K562 (cell line): Measurements from ENCODE around the gene DHX40. TPM values are rescaled to one million over a fixed set of nuclear protein-coding genes. Genes with fewer than 3 reads are reported as not detected.
A peak's percentile ranks its signal among the peaks of the same experiment; 100 is the strongest.

ENCODE experiments used
- E2F3 ChIP-seq: fragments of 250-450 bp; sonication (Bioruptor Pico); IDR thresholded peaks from 2 replicates; pipeline ENCODE4 v1.4.0; 2020; ENCODE audit warnings: mild to moderate bottlenecking
- NEUROD1 ChIP-seq: fragments of 150-350 bp; IDR thresholded peaks from 2 replicates; pipeline ENCODE4 v1.6.1; 2014; ENCODE audit warnings: borderline replicate concordance, low read length, low read depth; ENCODE audit not compliant: partially characterized antibody
- NR2C2 ChIP-seq, 2 experiments: fragments of 200-800 bp in 1 of 2; sonication (Bioruptor generic) in 1 of 2; sonication (generic) in 1 of 2; formaldehyde crosslinking in 1 of 2; IDR thresholded peaks; 2 replicates each; pipeline versions ENCODE4 v1.6.1 to v1.8.0; 2016 to 2022; ENCODE audit warnings: mild to moderate bottlenecking in 1 of 2, missing compliant biosample characterization in 1 of 2, missing genetic modification characterization in 1 of 2, missing genetic modification reagents in 1 of 2
- ZNF384 ChIP-seq: IDR thresholded peaks from 2 replicates; pipeline ENCODE4 v1.6.1; 2012; ENCODE audit warnings: low read depth, low read length, improper control_type of control experiment
- ZNF431 ChIP-seq: sonication (generic); formaldehyde crosslinking; IDR thresholded peaks from 2 replicates; pipeline ENCODE4 v1.8.0; 2022; ENCODE audit warnings: mild to moderate bottlenecking, missing genetic modification reagents
- polyA plus RNA-seq, 8 experiments: library from polyadenylated mRNA; depleted of rRNA in 4 of 8; stranded (reverse) in 5 of 8; unstranded in 3 of 8; fragments of >200 nt; fragmentation: Nextera tagmentation in 2 of 8; fragmentation: Illumina TruSeq in 1 of 8; extraction: Ambion mirVana in 2 of 8; extraction: Trizol in 1 of 8; gene quantifications; 2 replicates each; pipeline versions ENCODE4 v1.2.1 to v1.2.3, GENCODE V29; 2011 to 2014; ENCODE audit warnings: inconsistent platforms in 1 of 8, missing spikeins in 1 of 8
- total RNA-seq, 7 experiments: library from RNA; depleted of rRNA in 6 of 7; stranded (reverse); fragments of >200 nt in 6 of 7; fragmentation: Illumina TruSeq in 2 of 7; extraction: Trizol in 2 of 7; gene quantifications; 2 replicates each; pipeline versions ENCODE4 v1.2.1 to v1.2.3, GENCODE V29; 2011 to 2021; ENCODE audit warnings: low replicate concordance in 1 of 7
- TF ChIP-seq, protein P1 (sequence below): sonication (generic); formaldehyde crosslinking; IDR thresholded peaks from 2 replicates; pipeline ENCODE4 v1.8.0; 2022; ENCODE audit warnings: mild to moderate bottlenecking, low read depth, missing genetic modification reagents
- TF ChIP-seq, protein P2 (sequence below), 2 experiments: fragments of 450-650 bp; IDR thresholded peaks; 2 replicates each; pipeline ENCODE4 v1.6.1; 2018; ENCODE audit warnings: mild to moderate bottlenecking in 2 of 2, low read depth in 1 of 2; ENCODE audit not compliant: partially characterized antibody in 2 of 2
- TF ChIP-seq, protein P3 (sequence below): IDR thresholded peaks from 2 replicates; pipeline ENCODE4 v1.6.1; 2011; ENCODE audit not compliant: insufficient read length; ENCODE audit errors: extremely low read depth
- TF ChIP-seq, protein P4 (sequence below): fragments of 450-650 bp; IDR thresholded peaks from 2 replicates; pipeline ENCODE4 v1.6.1; 2018; ENCODE audit warnings: mild to moderate bottlenecking, low read depth; ENCODE audit not compliant: partially characterized antibody
- TF ChIP-seq, protein P5 (sequence below): fragments of 450-650 bp; IDR thresholded peaks from 2 replicates; pipeline ENCODE4 v1.7.0; 2016; ENCODE audit warnings: borderline replicate concordance
- TF ChIP-seq, protein P6 (sequence below), 2 experiments: IDR thresholded peaks; 2 replicates each; pipeline ENCODE4 v1.6.1; 2012; ENCODE audit warnings: improper control_type of control experiment in 2 of 2, low read depth in 2 of 2, low read length in 2 of 2, borderline replicate concordance in 1 of 2

Gene DHX40
- total and polyA plus RNA-seq, 9 of the 15 experiments (the other 6 are each of a cell fraction or from before 2014, with no cell fraction given): 7.2 to 38.6 (median 18.7) TPM

DNA sequence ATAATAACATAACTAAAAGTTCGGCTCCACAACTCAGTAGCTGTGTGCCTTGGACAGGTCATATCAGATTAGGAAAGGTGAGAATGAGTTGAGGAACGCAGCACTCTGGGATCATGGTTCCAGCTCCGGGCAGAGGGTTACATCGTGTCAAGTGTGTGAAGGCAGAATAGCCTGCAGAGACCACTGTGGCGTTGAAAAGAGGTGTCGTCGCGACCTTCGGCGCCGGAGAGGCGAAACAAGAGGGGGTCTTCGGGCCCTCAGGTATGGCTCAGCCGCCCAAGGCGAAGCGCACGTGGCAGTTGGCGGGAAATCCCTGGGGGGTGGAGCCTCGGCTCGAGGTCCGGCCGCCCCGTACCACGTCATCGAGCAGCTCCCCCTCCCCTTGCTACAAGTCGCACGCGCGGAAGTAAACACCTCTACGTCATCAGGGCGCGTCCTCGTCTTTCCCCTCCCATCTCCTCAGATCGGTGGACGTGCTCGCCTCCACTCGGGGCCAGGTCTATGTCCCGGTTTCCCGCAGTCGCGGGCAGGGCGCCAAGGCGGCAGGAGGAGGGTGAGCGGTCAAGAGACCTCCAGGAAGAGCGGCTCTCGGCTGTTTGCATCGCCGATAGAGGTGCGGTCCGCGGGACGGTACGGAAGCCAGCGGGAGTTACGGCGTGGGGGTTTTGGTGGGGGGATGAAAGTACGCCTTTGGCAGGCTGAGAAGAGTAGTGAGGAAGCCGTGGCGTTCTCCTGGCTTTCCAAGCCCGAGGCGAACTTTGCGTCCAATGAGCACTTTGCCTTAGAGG, at the start of gene DHX40 (continued):
- TF ChIP-seq NEUROD1 (peak; percentile 46), NR2C2 (CRISPR knock-in tag; IDR thresholded peaks at IDR 0.05) (peak; percentile 91), NR2C2 (tag; IDR thresholded peaks at IDR 0.05) (peak; percentile 64), ZNF431 (CRISPR knock-in tag) (peak; percentile 95), ZNF384 (no peak), E2F3 (CRISPR knock-in tag) (peak; percentile 100)
- TF ChIP-seq, protein P1, sequence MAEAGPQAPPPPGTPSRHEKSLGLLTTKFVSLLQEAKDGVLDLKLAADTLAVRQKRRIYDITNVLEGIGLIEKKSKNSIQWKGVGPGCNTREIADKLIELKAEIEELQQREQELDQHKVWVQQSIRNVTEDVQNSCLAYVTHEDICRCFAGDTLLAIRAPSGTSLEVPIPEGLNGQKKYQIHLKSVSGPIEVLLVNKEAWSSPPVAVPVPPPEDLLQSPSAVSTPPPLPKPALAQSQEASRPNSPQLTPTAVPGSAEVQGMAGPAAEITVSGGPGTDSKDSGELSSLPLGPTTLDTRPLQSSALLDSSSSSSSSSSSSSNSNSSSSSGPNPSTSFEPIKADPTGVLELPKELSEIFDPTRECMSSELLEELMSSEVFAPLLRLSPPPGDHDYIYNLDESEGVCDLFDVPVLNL (CRISPR knock-in tag): peak; percentile 85
- TF ChIP-seq, protein P2, sequence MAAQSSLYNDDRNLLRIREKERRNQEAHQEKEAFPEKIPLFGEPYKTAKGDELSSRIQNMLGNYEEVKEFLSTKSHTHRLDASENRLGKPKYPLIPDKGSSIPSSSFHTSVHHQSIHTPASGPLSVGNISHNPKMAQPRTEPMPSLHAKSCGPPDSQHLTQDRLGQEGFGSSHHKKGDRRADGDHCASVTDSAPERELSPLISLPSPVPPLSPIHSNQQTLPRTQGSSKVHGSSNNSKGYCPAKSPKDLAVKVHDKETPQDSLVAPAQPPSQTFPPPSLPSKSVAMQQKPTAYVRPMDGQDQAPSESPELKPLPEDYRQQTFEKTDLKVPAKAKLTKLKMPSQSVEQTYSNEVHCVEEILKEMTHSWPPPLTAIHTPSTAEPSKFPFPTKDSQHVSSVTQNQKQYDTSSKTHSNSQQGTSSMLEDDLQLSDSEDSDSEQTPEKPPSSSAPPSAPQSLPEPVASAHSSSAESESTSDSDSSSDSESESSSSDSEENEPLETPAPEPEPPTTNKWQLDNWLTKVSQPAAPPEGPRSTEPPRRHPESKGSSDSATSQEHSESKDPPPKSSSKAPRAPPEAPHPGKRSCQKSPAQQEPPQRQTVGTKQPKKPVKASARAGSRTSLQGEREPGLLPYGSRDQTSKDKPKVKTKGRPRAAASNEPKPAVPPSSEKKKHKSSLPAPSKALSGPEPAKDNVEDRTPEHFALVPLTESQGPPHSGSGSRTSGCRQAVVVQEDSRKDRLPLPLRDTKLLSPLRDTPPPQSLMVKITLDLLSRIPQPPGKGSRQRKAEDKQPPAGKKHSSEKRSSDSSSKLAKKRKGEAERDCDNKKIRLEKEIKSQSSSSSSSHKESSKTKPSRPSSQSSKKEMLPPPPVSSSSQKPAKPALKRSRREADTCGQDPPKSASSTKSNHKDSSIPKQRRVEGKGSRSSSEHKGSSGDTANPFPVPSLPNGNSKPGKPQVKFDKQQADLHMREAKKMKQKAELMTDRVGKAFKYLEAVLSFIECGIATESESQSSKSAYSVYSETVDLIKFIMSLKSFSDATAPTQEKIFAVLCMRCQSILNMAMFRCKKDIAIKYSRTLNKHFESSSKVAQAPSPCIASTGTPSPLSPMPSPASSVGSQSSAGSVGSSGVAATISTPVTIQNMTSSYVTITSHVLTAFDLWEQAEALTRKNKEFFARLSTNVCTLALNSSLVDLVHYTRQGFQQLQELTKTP (IDR thresholded peaks at IDR 0.05; ENCODE audit: low read depth in 1 of 2, partially characterized antibody in 2 of 2): peak in 1 of 2 experiments; percentile 70
- TF ChIP-seq, protein P3, sequence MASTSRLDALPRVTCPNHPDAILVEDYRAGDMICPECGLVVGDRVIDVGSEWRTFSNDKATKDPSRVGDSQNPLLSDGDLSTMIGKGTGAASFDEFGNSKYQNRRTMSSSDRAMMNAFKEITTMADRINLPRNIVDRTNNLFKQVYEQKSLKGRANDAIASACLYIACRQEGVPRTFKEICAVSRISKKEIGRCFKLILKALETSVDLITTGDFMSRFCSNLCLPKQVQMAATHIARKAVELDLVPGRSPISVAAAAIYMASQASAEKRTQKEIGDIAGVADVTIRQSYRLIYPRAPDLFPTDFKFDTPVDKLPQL: no peak
- TF ChIP-seq, protein P4, sequence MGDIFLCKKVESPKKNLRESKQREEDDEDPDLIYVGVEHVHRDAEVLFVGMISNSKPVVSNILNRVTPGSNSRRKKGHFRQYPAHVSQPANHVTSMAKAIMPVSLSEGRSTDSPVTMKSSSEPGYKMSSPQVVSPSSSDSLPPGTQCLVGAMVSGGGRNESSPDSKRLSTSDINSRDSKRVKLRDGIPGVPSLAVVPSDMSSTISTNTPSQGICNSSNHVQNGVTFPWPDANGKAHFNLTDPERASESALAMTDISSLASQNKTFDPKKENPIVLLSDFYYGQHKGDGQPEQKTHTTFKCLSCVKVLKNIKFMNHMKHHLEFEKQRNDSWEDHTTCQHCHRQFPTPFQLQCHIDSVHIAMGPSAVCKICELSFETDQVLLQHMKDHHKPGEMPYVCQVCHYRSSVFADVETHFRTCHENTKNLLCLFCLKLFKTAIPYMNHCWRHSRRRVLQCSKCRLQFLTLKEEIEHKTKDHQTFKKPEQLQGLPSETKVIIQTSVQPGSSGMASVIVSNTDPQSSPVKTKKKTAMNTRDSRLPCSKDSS: no peak
- TF ChIP-seq, protein P5, sequence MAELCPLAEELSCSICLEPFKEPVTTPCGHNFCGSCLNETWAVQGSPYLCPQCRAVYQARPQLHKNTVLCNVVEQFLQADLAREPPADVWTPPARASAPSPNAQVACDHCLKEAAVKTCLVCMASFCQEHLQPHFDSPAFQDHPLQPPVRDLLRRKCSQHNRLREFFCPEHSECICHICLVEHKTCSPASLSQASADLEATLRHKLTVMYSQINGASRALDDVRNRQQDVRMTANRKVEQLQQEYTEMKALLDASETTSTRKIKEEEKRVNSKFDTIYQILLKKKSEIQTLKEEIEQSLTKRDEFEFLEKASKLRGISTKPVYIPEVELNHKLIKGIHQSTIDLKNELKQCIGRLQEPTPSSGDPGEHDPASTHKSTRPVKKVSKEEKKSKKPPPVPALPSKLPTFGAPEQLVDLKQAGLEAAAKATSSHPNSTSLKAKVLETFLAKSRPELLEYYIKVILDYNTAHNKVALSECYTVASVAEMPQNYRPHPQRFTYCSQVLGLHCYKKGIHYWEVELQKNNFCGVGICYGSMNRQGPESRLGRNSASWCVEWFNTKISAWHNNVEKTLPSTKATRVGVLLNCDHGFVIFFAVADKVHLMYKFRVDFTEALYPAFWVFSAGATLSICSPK: no peak
- TF ChIP-seq, protein P6, sequence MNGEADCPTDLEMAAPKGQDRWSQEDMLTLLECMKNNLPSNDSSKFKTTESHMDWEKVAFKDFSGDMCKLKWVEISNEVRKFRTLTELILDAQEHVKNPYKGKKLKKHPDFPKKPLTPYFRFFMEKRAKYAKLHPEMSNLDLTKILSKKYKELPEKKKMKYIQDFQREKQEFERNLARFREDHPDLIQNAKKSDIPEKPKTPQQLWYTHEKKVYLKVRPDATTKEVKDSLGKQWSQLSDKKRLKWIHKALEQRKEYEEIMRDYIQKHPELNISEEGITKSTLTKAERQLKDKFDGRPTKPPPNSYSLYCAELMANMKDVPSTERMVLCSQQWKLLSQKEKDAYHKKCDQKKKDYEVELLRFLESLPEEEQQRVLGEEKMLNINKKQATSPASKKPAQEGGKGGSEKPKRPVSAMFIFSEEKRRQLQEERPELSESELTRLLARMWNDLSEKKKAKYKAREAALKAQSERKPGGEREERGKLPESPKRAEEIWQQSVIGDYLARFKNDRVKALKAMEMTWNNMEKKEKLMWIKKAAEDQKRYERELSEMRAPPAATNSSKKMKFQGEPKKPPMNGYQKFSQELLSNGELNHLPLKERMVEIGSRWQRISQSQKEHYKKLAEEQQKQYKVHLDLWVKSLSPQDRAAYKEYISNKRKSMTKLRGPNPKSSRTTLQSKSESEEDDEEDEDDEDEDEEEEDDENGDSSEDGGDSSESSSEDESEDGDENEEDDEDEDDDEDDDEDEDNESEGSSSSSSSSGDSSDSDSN (IDR thresholded peaks at IDR 0.05; ENCODE audit: borderline replicate concordance in 1 of 2, low read depth in 2 of 2, low read length in 2 of 2): no peak
